ENCODE data around the gene ATF6.
"Not testable (repeated sequence)": the region's sequence is repeated elsewhere in the genome, so short reads cannot be mapped to it uniquely, and the experiment has no call there.

Gene ATF6

GRCh38 chr1:161722406-161722805 lies 43.7 kb upstream of the ATF6 start:
- DNase-seq, result no peak
- H3K27me3 ChIP-seq (replicated peaks; ENCODE audit: insufficient read depth, low read length), result peaks cover 6% of the 10 kb centered on the region; the same call in 1 of the 2 replicates
- H3K4me1 ChIP-seq (ENCODE audit: low read length), result peaks cover 17% of the 10 kb centered on the region
- no peaks in the 10 kb centered on the region for H3K36me3 ChIP-seq (replicated peaks; ENCODE audit: insufficient read depth, low read length)
- no peak overlapping the region for H3K4me2 ChIP-seq (ENCODE audit: low read depth, low read length)
- H3K9me2 ChIP-seq (replicated peaks; ENCODE audit: insufficient read depth, low read length), result no peaks in the 10 kb centered on the region
- no peaks in the 10 kb centered on the region for H3K79me2 ChIP-seq (ENCODE audit: low read length)
- no peaks in the 10 kb centered on the region for H4K20me1 ChIP-seq (ENCODE audit: insufficient read depth, low read length)
- no peak overlapping the region for H3K4me3 ChIP-seq (ENCODE audit: low read length)
- peaks cover 23% of the 10 kb centered on the region for H3F3A ChIP-seq (ENCODE audit: insufficient read depth, low read length)
- H2AFZ ChIP-seq (ENCODE audit: low read length), result no peak overlapping the region
- TF ChIP-seq EZH2 (optimal IDR thresholded peaks at IDR 0.05; ENCODE audit: low read depth, low read length) (no peak), CTCF (IDR thresholded peaks at IDR 0.05; ENCODE audit: low read length) (no peak), EZH2phosphoT487 (IDR thresholded peaks at IDR 0.05; ENCODE audit: low read length) (no peak)
- no peak overlapping the region for H3K9ac ChIP-seq (ENCODE audit: low read length)
- no peak overlapping the region for H3K27ac ChIP-seq (ENCODE audit: low read length)
- no peaks in the 10 kb centered on the region for H3K9me3 ChIP-seq (replicated peaks; ENCODE audit: insufficient read depth, low read length)

GRCh38 chr1:161723459-161724141 lies 42.5 kb upstream of the ATF6 start:
- H3K9me3 ChIP-seq (replicated peaks; ENCODE audit: insufficient read depth, low read length), result no peaks in the 10 kb centered on the region
- no peaks in the 10 kb centered on the region for H3K36me3 ChIP-seq (replicated peaks; ENCODE audit: insufficient read depth, low read length)
- H3K27ac ChIP-seq (ENCODE audit: low read length), result no peak overlapping the region
- H3K9ac ChIP-seq (ENCODE audit: low read length), result no peak overlapping the region
- H3K4me2 ChIP-seq (ENCODE audit: low read depth, low read length), result no peak overlapping the region
- H3K4me1 ChIP-seq (ENCODE audit: low read length), result peaks cover 17% of the 10 kb centered on the region
- H3K9me2 ChIP-seq (replicated peaks; ENCODE audit: insufficient read depth, low read length), result no peaks in the 10 kb centered on the region
- TF ChIP-seq EZH2phosphoT487 (IDR thresholded peaks at IDR 0.05; ENCODE audit: low read length) (no peak), CTCF (IDR thresholded peaks at IDR 0.05; ENCODE audit: low read length) (no peak), EZH2 (optimal IDR thresholded peaks at IDR 0.05; ENCODE audit: low read depth, low read length) (no peak)
- no peaks in the 10 kb centered on the region for H4K20me1 ChIP-seq (ENCODE audit: insufficient read depth, low read length)
- no peak overlapping the region for H2AFZ ChIP-seq (ENCODE audit: low read length)
- peaks cover 6% of the 10 kb centered on the region; the same call in 1 of the 2 replicates for H3K27me3 ChIP-seq (replicated peaks; ENCODE audit: insufficient read depth, low read length)
- H3K4me3 ChIP-seq (ENCODE audit: low read length), result no peak overlapping the region
- peaks cover 24% of the 10 kb centered on the region for H3F3A ChIP-seq (ENCODE audit: insufficient read depth, low read length)
- no peak for DNase-seq
- no peaks in the 10 kb centered on the region for H3K79me2 ChIP-seq (ENCODE audit: low read length)

- Histone ChIP-seq H3K4me3 (ENCODE audit: low read length) (peak overlapping the region; percentile 89), H2AFZ (ENCODE audit: low read length) (peak overlapping the region; percentile 90), H3F3A (ENCODE audit: insufficient read depth, low read length) (peaks cover 17% of the 10 kb centered on the region), H3K4me2 (ENCODE audit: low read depth, low read length) (peak overlapping the region; percentile 100)
- not testable (repeated sequence) for H3K4me1 ChIP-seq (ENCODE audit: low read length); H4K20me1 ChIP-seq (ENCODE audit: insufficient read depth, low read length); H3K79me2 ChIP-seq (ENCODE audit: low read length); H3K27ac ChIP-seq (ENCODE audit: low read length); H3K27me3 ChIP-seq (replicated peaks; ENCODE audit: insufficient read depth, low read length); H3K9ac ChIP-seq (ENCODE audit: low read length); H3K9me2 ChIP-seq (replicated peaks; ENCODE audit: insufficient read depth, low read length); H3K36me3 ChIP-seq (replicated peaks; ENCODE audit: insufficient read depth, low read length); DNase-seq; H3K9me3 ChIP-seq (replicated peaks; ENCODE audit: insufficient read depth, low read length)
Measured at GRCh38 chr1:161725258-161725907, 40.7 kb upstream of the ATF6 start.

Measured in MM.1S (cell line).